B cell (primary cell): ENCODE results near the gene SATB2.

Source experiments
- EZH2 ChIP-seq: IDR thresholded peaks from 2 replicates; pipeline ENCODE4 v1.6.1; 2012; ENCODE audit warnings: borderline replicate concordance, low read depth, mild to moderate bottlenecking, moderate library complexity, low read length; ENCODE audit not compliant: insufficient read depth, poor library complexity, severe bottlenecking
- TF ChIP-seq, protein P1 (sequence below): fragments of 200-600 bp; IDR thresholded peaks from one replicate; pipeline ENCODE4 v1.8.0; 2022; ENCODE audit warnings: antibody characterized with exemption, mild to moderate bottlenecking

DNA sequence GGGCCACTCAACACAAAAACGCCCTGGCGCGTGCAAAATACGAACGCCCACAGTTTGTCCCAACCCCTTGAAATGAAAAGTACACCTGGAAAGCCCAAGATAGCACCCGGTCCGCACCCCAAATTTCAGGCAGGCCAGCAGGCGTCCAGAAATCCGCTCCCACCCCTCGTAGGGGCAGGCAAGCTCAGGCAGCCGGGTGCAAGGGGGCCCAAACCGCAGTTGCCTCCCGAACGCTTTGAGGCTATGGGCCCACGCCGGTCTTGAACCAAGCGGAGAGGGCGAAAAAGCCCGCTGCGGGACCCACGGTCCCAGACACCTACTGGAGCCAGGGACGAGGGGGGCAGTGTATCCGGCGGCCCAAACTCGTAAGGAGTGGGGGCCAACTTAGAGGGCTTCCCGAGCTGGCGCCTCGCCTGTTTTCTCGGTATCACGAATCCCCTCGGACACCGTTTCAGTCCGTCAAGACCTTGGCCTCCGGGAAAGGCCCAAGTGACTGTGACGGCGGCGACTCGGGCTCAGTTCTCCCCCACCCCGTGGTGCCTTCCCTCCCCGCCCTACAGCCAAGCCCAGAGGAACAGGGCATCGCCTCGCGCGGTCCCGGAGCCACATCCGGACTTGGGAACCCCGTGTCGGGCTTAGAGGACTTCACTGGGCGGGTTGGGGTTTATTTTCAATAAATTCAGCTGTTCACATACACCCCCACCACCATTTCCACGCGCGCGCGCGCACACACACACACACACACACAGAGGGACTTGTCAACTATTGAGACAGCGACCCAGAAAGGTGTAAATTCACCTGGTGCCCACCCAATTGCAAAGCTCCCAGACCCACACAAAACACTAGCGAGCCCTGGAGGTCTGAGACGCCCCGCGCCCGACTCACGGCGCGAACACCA is 6.2 kb upstream of the SATB2 start:
- TF ChIP-seq, protein P1, sequence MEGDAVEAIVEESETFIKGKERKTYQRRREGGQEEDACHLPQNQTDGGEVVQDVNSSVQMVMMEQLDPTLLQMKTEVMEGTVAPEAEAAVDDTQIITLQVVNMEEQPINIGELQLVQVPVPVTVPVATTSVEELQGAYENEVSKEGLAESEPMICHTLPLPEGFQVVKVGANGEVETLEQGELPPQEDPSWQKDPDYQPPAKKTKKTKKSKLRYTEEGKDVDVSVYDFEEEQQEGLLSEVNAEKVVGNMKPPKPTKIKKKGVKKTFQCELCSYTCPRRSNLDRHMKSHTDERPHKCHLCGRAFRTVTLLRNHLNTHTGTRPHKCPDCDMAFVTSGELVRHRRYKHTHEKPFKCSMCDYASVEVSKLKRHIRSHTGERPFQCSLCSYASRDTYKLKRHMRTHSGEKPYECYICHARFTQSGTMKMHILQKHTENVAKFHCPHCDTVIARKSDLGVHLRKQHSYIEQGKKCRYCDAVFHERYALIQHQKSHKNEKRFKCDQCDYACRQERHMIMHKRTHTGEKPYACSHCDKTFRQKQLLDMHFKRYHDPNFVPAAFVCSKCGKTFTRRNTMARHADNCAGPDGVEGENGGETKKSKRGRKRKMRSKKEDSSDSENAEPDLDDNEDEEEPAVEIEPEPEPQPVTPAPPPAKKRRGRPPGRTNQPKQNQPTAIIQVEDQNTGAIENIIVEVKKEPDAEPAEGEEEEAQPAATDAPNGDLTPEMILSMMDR, result no peak
- peak; percentile 48 for TF ChIP-seq EZH2
